Nephron progenitor cell (in vitro differentiated cells): ENCODE data around the gene SPATA33.

Experiments
- DNase-seq: peaks from one replicate; pipeline ENCODE4 v3.0.0; 2021
- H3K27ac Mint-ChIP-seq: 2 replicates; pipeline ENCODE4 v1.8.0; 2021; ENCODE audit warnings: mild to moderate bottlenecking, moderate library complexity, mixed read lengths
- H3K27me3 Mint-ChIP-seq: 2 replicates; pipeline ENCODE4 v1.8.0; 2021; ENCODE audit warnings: mild to moderate bottlenecking, low read depth, mixed read lengths; ENCODE audit not compliant: poor library complexity
- H3K36me3 Mint-ChIP-seq: 2 replicates; pipeline ENCODE4 v1.8.0; 2021; ENCODE audit warnings: low read depth, mixed read lengths
- H3K4me1 Mint-ChIP-seq: 2 replicates; pipeline ENCODE4 v1.8.0; 2021; ENCODE audit warnings: mixed read lengths
- H3K4me3 Mint-ChIP-seq: 2 replicates; pipeline ENCODE4 v1.8.0; 2021; ENCODE audit warnings: mild to moderate bottlenecking, moderate library complexity, mixed read lengths
- H3K9me3 Mint-ChIP-seq: 2 replicates; pipeline ENCODE4 v1.8.0; 2021; ENCODE audit warnings: mild to moderate bottlenecking, moderate library complexity, mixed read lengths
- CTCF ChIP-seq: fragments of 200-600 bp; sonication (generic); IDR thresholded peaks from 2 replicates; pipeline ENCODE4 v1.5.0; 2021; ENCODE audit warnings: antibody characterized with exemption

The SPATA33 gene

DNA sequence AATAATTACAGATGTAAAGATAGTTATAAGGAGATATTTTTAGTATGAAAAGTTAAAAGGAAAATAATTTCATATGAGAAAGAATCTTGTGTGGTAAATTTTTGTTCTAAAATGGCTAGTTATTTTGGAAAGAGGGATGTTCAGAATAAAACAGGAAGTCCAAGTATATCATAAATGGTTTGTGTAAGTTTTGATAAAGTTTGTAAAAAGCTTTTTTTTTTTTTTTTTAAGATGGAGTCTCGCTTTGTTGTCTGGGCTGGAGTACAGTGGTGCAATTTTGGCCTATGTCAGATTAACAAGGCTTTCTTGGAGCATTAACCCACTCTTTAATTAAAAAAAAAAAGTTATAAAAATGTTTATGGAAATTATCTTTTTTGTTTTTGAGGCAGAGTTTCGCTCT is 20.6 kb downstream of the SPATA33 start:
- DNase-seq: no peak

DNA sequence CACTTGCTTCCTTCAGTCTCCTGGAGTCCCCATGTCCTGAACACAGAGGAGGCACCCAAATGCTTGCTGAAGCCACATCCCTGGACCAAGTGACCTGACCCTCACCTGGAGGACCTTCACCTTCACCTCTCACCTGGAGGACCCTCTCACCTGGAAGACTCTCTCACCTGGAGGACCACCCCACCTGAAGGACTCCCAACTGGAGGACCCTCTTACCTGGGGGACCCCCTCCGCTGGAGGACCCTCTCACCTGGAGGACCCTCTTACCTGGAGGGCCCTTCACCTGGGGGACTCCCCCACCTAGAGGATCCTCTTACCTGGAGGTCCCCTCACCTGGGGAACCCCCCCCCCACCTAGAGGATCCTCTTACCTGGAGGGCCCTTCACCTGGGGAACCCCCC is 28.3 kb downstream of the SPATA33 start:
- Mint-ChIP-seq H3K9me3 (peaks cover 51% of the 10 kb centered on the region), H3K27me3 (no peaks in the 10 kb centered on the region), H3K36me3 (peaks cover 73% of the 10 kb centered on the region), H3K4me3 (no peak overlapping the region), H3K4me1 (peaks cover 9% of the 10 kb centered on the region), H3K27ac (no peak overlapping the region)
- no peak for DNase-seq
- TF ChIP-seq CTCF: no peak

More for the DNA sequence above, 20.6 kb downstream of the SPATA33 start:
- peaks cover 94% of the 10 kb centered on the region for H3K9me3 Mint-ChIP-seq
- H3K27me3 Mint-ChIP-seq: no peaks in the 10 kb centered on the region
- H3K4me1 Mint-ChIP-seq: no peaks in the 10 kb centered on the region
- H3K4me3 Mint-ChIP-seq: no peak overlapping the region
- no peak for TF ChIP-seq CTCF
- H3K27ac Mint-ChIP-seq: no peak overlapping the region
- H3K36me3 Mint-ChIP-seq: peaks cover 88% of the 10 kb centered on the region

GRCh38 chr16:89686520-89687091 is 29.0 kb downstream of the SPATA33 start, which contains the start of gene CDK10:
TSS of gene CDK10 (plus strand) at chr16:89686689. CDS start at chr16:89686711, 22 bp downstream.
- Mint-ChIP-seq H3K36me3 (peaks cover 66% of the 10 kb centered on the region), H3K4me3 (peak within 1 kb of the TSS; percentile 87), H3K27ac (peak within 1 kb of the TSS; percentile 85), H3K9me3 (peaks cover 44% of the 10 kb centered on the region), H3K27me3 (no peaks in the 10 kb centered on the region), H3K4me1 (peaks cover 9% of the 10 kb centered on the region)
- no peak for TF ChIP-seq CTCF
- peak; percentile 97 for DNase-seq

- H3K9me3 Mint-ChIP-seq: peaks cover 38% of the 10 kb centered on the region
- H3K4me3 Mint-ChIP-seq: peak overlapping the region; percentile 85
- H3K27me3 Mint-ChIP-seq: no peaks in the 10 kb centered on the region
- H3K27ac Mint-ChIP-seq: peak overlapping the region; percentile 85
- H3K4me1 Mint-ChIP-seq: peaks cover 9% of the 10 kb centered on the region
- TF ChIP-seq CTCF: no peak
- no peak for DNase-seq
- peaks cover 62% of the 10 kb centered on the region for H3K36me3 Mint-ChIP-seq
These were observed 29.7 kb downstream of the SPATA33 start for GRCh38 chr16:89687092-89687940.

DNA sequence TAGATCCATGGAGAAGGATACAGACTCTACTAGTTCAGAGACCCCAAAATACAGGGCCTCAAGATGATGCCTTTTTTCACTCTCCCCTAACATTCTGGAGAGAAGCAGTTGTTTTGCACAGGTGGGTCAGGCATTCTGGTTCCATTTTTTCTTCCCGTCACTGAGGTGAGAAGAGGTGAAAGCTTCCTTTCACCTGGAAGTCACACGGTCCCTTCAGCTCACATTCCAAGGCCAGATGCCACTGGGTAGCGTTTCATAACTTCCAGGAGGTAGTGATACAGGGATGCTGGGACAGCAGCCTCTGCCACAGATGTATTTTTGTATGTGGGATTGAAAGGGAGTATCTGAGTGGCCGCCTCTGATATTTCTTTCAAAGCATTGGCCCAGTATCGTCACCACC is 30.8 kb downstream of the SPATA33 start:
- peaks cover 27% of the 10 kb centered on the region for H3K9me3 Mint-ChIP-seq
- peaks cover 11% of the 10 kb centered on the region for H3K4me1 Mint-ChIP-seq
- H3K4me3 Mint-ChIP-seq: peak overlapping the region; percentile 85
- TF ChIP-seq CTCF: no peak
- DNase-seq: no peak
- peaks cover 57% of the 10 kb centered on the region for H3K36me3 Mint-ChIP-seq
- H3K27me3 Mint-ChIP-seq: no peaks in the 10 kb centered on the region
- no peak overlapping the region for H3K27ac Mint-ChIP-seq
